WTC11 (cell line): ENCODE measurements around the gene PHLDB2.

Source experiments
- CTCF ChIP-seq: fragments of 200-600 bp; IDR thresholded peaks from 2 replicates; pipeline ENCODE4 v1.8.0; 2022; ENCODE audit warnings: antibody characterized with exemption
- KAT7 ChIP-seq: sonication (generic); formaldehyde crosslinking; IDR thresholded peaks from 2 replicates; pipeline ENCODE4 v1.8.1; 2023; ENCODE audit warnings: missing genetic modification reagents, mild to moderate bottlenecking, borderline replicate concordance
- TP53 ChIP-seq: sonication (generic); formaldehyde crosslinking; IDR thresholded peaks from 2 replicates; pipeline ENCODE4 v1.8.1; 2023; ENCODE audit warnings: mild to moderate bottlenecking, missing genetic modification reagents
- ZNF232 ChIP-seq: sonication (generic); formaldehyde crosslinking; IDR thresholded peaks from 2 replicates; pipeline ENCODE4 v1.8.0; 2022; ENCODE audit warnings: mild to moderate bottlenecking, missing genetic modification reagents

- TF ChIP-seq ZNF232, result no peak
- TF ChIP-seq KAT7 (CRISPR knock-in tag), result no peak
- no peak for TF ChIP-seq CTCF
- TF ChIP-seq TP53 (CRISPR knock-in tag), result no peak
Measured at GRCh38 chr3:111936191-111936841, 77.3 kb downstream of the PHLDB2 start.
